Urinary bladder (tissue), 4 donors: ENCODE data around the gene IFT27. TPM values are rescaled to one million over a fixed set of nuclear protein-coding genes. Genes with fewer than 3 reads are reported as not detected.

Experiments used
- DNase-seq: peaks from one replicate; pipeline ENCODE4 v3.0.0-alpha.2; 2015; ENCODE audit errors: extremely low spot score
- H3K27ac ChIP-seq: one replicate; pipeline ENCODE4 v1.5.1; 2013; ENCODE audit warnings: low read depth, mild to moderate bottlenecking, moderate library complexity
- H3K36me3 ChIP-seq: one replicate; pipeline ENCODE4 v1.6.1; 2013; ENCODE audit warnings: mild to moderate bottlenecking, moderate library complexity; ENCODE audit not compliant: insufficient read depth
- H3K4me1 ChIP-seq: one replicate; pipeline ENCODE4 v1.6.1; 2013; ENCODE audit warnings: mild to moderate bottlenecking, moderate library complexity; ENCODE audit not compliant: insufficient read depth
- H3K4me3 ChIP-seq: one replicate; pipeline ENCODE4 v1.5.1; 2013; ENCODE audit warnings: low read depth, low read length
- WGBS: extraction: QIAGEN DNeasy Blood & Tissue Kit; methylation state at CpG from one replicate; pipeline ENCODE4 v1.1.7; 2013; 5-methylcytosine and 5-hydroxymethylcytosine counted together
- polyA plus RNA-seq: library from polyadenylated mRNA; stranded (reverse); fragments of 200-250 nt; gene quantifications from one replicate; pipeline ENCODE4 v1.2.3, GENCODE V29; 2013
- total RNA-seq: library from RNA; depleted of rRNA; stranded (reverse); fragments of >200 nt; gene quantifications from one replicate; pipeline ENCODE4 v1.2.3, GENCODE V29; 2014
- donor health status: healthy with polysubstance abuse.
- donor health status: healthy.

IFT27 gene
- total and polyA plus RNA-seq, 2 donors = 20.2 to 27.2 TPM

DNA sequence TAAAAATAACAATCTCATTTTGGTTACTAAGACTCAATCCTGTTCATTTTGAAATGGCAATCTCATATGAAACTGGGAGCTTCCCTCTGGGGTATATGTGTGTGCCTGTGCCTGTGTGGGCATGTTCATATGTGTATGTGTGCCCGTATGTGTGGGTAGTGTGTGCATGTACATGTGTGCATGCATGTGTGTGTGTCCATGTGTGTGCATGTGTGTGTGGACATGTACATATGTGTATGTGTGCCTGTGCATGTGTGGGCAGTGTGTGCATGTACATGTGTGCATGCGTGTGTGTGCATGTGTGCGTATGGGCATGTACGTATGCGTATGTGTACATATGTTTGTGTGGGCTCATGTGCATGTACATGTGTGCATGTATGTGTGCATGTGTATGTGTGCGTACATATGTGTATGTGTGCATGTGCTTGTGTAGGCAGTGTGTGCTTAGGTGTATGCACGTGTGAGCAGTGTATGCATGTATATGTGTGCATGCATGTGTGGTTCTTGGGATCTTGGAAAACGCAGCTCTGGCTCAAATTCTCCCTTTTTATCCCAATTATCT lies 47.9 kb downstream of the IFT27 start:
- Histone ChIP-seq H3K27ac (no peak overlapping the region), H3K4me1 (no peaks in the 10 kb centered on the region), H3K36me3 (no peaks in the 10 kb centered on the region), H3K4me3 (no peak overlapping the region)
- WGBS = 85% methylated on average over 8 of the region's 8 CpGs
- DNase-seq = no peak

DNA sequence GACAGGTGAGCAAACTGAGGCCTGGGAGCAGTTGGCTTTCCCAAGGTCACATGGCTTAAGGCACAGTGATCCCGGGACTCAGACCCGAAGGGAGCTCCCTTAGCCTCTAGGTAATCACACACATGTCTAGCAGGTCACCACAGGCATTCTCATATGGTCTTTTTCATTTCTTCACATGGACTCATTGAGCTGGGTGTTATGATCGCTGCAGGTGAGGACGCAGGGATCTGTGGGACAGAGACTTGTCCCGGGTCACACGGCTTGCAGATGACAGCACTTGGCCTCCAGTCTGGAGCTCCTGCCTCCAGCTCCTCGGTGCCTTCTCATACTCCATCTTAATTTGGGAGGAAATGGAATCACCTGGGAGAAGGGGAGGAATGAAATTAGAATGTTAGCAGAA lies 48.8 kb downstream of the IFT27 start:
- H3K4me1 ChIP-seq = no peaks in the 10 kb centered on the region
- no peak overlapping the region for H3K27ac ChIP-seq
- no peaks in the 10 kb centered on the region for H3K36me3 ChIP-seq
- DNase-seq = no peak
- no peak overlapping the region for H3K4me3 ChIP-seq
- WGBS = 80% methylated on average over 7 of the region's 7 CpGs

DNA sequence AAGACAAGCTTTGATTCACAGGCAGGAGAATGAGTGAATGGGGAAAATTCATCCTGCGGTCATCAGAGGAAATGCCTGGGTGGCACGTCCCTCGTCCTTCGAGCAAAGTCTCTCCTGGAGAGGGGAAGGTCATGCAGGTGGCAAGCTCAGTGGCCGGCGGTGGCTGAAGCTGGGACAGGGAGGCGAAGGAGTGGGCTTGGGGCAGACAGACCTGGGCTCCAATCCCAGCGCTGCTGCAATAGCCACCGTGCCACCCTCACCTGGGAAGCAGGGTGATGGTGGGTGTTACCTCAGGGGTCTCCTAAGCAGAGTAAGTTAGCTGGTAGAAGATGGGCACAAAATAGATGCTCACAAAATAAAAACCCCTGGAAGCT lies 49.9 kb downstream of the IFT27 start:
- DNase-seq = no peak
- Histone ChIP-seq H3K27ac (no peak overlapping the region), H3K4me3 (no peak overlapping the region), H3K4me1 (no peaks in the 10 kb centered on the region), H3K36me3 (no peaks in the 10 kb centered on the region)
- WGBS = 78% methylated on average over 9 of the region's 9 CpGs

DNA sequence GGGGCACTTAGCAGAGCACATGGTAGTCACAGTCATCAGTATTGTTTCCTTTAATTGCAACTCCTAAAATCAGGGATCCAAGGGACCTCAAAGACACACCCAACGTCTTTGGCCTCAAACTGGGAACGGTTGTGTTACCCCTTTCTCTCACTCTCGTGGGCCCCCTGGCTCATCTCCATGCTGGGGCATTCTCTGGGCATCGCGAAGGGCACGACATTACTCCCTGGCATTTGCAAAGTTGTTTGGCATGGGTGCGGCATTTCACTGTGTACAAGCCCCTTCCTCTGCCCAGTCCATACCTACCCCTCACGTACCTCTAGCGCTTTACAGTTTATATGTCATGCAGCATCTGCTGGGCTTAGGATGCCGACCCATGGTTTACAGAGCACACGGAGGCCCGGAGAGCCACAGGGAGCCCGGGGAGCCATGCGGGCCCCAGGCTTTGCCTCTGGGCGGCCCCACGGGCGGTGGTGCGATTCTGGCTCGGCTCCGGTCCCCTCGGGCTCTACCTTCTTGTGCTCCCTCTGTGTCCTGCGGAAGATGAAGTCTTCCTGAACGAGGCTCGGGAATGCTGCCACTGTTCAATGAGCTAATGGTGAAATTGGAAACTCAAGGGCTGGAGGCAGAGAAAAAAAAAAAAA lies 50.4 kb downstream of the IFT27 start:
- DNase-seq = no peak
- H3K4me3 ChIP-seq = no peak overlapping the region
- WGBS = 73% methylated on average over 24 of the region's 24 CpGs
- no peaks in the 10 kb centered on the region for H3K36me3 ChIP-seq
- no peaks in the 10 kb centered on the region for H3K4me1 ChIP-seq
- no peak overlapping the region for H3K27ac ChIP-seq

DNA sequence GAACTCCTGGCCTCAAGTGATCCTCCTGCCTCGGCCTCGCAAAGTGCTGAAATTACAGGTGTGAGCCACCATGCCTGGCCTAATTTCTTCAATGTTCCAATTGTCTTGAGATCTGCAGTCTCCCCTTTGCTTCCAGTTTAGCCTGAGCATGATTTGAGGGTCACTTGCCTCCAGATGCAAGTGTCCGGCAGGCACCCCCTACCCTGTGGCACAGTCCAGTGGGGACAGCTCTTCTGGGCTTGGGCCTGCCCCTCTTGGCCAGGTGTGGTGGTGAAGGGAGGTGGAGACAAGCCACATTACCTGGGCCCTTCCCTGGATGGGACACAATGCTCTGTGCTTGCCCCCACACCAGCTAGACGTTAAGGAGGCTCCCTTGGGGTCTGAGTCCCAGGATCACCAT lies 51.1 kb downstream of the IFT27 start:
- no peaks in the 10 kb centered on the region for H3K36me3 ChIP-seq
- no peak overlapping the region for H3K4me3 ChIP-seq
- H3K4me1 ChIP-seq = no peaks in the 10 kb centered on the region
- WGBS = 83% methylated on average over 4 of the region's 4 CpGs
- DNase-seq = no peak
- no peak overlapping the region for H3K27ac ChIP-seq

DNA sequence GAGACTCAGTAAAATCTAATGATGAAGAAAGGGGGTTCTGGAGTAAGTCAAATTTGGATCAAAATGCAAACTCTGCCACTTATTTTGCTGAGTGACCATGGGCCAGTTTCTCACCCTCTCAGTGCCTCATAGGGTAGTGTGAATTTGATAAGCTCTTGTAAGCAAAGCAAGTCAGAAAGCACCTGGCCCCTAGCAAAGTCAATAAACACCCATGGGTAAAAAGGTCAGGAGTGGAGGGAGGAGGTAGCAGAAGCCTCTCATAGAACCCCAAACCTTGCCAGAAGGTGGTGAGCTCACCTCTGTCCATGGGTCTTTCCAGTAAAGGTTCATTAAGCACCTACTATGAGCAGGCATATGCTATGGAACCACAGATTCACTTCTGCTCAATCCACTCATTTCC lies 53.9 kb downstream of the IFT27 start:
- Histone ChIP-seq H3K4me1 (no peaks in the 10 kb centered on the region), H3K27ac (no peak overlapping the region), H3K4me3 (no peak overlapping the region), H3K36me3 (no peaks in the 10 kb centered on the region)
- no peak for DNase-seq

DNA sequence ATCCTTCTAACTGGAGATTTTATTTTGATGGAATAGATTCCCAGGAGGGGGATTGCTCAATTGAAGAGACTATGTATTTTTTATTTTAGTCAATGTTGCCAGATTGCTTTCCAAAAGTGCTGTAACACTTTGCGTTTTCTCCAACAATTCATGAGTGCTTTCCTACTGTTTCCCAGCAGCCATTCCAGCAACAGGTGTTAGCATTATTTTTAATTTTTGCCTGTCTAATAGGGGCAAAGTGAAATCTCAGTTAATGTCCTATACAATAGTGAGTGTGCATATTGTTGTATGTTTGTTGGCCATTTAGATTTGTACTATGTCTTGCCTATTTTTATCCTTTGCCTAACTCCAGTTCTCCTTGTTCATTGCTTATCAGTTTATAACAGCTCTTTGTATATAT lies 60.3 kb downstream of the IFT27 start:
- no peak for DNase-seq
- H3K36me3 ChIP-seq = no peaks in the 10 kb centered on the region
- H3K4me3 ChIP-seq = no peak overlapping the region
- no peaks in the 10 kb centered on the region for H3K4me1 ChIP-seq
- 92% methylated on average over 1 of the region's 1 CpG for WGBS
- no peak overlapping the region for H3K27ac ChIP-seq

DNA sequence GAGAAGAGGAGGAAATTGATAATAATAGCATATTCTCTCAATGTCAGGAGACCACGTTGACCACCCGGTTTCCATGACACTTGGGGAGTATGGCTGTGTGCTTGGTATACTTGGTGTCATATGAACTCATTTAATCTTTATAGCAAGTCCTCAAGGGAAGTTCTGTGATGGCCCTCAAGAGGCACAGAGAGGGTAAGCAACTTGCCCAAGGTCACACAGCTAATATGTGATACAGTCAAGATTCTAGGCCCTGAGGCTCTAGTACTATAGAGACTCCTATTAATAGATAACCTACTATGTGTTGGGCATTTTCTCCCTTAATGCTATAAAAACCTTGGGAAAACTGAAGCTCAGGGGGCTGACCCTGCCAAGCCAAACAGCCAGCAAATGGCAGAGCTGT lies 61.8 kb downstream of the IFT27 start:
- 80% methylated on average over 2 of the region's 2 CpGs for WGBS
- no peak overlapping the region for H3K4me3 ChIP-seq
- H3K36me3 ChIP-seq = no peaks in the 10 kb centered on the region
- DNase-seq = no peak
- no peaks in the 10 kb centered on the region for H3K4me1 ChIP-seq
- H3K27ac ChIP-seq = no peak overlapping the region

DNA sequence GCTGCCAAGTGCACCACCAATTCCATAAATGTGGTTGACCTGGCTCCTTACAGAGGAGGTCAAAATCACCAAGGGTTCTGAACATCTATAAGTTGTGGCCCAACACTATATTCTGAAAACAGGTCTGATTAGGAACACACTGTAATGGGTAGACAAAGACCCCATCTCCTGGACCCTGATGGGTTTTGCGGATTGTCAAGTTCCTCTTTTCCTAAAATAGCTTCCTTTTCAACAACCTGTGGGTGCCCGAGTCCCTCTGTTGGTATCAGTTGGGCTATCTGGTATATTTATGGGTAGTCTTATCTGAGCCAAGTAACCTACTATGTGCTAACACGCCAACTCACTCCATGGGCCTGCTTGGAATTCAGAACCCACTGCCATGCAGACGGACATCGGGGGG lies 62.5 kb downstream of the IFT27 start:
- Histone ChIP-seq H3K36me3 (no peaks in the 10 kb centered on the region), H3K4me1 (no peaks in the 10 kb centered on the region), H3K4me3 (no peak overlapping the region), H3K27ac (no peak overlapping the region)
- DNase-seq = no peak
- 84% methylated on average over 5 of the region's 5 CpGs for WGBS

Other genes starting within 250 kb of the IFT27 start
- gene EIF3D, start 247.0 kb downstream of the IFT27 start, total RNA-seq = 227 TPM
- gene EIF3D, start 247.0 kb downstream of the IFT27 start, polyA plus RNA-seq = 190 TPM
- not detected for gene CACNG2, start 72.4 kb downstream of the IFT27 start, total RNA-seq
- not detected for gene CACNG2, start 72.4 kb downstream of the IFT27 start, polyA plus RNA-seq
- gene PVALB, start 40.9 kb upstream of the IFT27 start, total RNA-seq = 2.2 TPM
- 2.7 TPM for gene PVALB, start 40.9 kb upstream of the IFT27 start, polyA plus RNA-seq
- 9.7 TPM for gene NCF4, start 84.9 kb upstream of the IFT27 start, total RNA-seq
- gene NCF4, start 84.9 kb upstream of the IFT27 start, polyA plus RNA-seq = 11.9 TPM
- gene CSF2RB, start 137.5 kb upstream of the IFT27 start, total RNA-seq = 5.3 TPM
- 4.1 TPM for gene CSF2RB, start 137.5 kb upstream of the IFT27 start, polyA plus RNA-seq
- gene TST, start 243.3 kb upstream of the IFT27 start, total RNA-seq = 19.4 TPM
- 48.8 TPM for gene TST, start 243.3 kb upstream of the IFT27 start, polyA plus RNA-seq
- 44.1 TPM for gene MPST, start 243.6 kb upstream of the IFT27 start, total RNA-seq
- gene MPST, start 243.6 kb upstream of the IFT27 start, polyA plus RNA-seq = 123 TPM